GM18526 (cell line): Measurements from ENCODE around the gene SCARB1.

Source experiments
- POLR2A ChIP-seq: IDR thresholded peaks from 3 replicates; pipeline ENCODE4 v1.6.1; 2011; ENCODE audit not compliant: insufficient read length; ENCODE audit errors: extremely low read depth

SCARB1 gene

GRCh38 chr12:124837958-124838803, 25.5 kb downstream of the SCARB1 start:
- TF ChIP-seq POLR2A, result no peak

- TF ChIP-seq POLR2A, result no peak
Measured at GRCh38 chr12:124837249-124837897, 26.3 kb downstream of the SCARB1 start.

- TF ChIP-seq POLR2A, result no peak
Measured at GRCh38 chr12:124836759-124837158, 26.9 kb downstream of the SCARB1 start.

GRCh38 chr12:124835656-124836410, 27.8 kb downstream of the SCARB1 start:
- TF ChIP-seq POLR2A, result no peak

- TF ChIP-seq POLR2A, result no peak
Measured at GRCh38 chr12:124834822-124835221, 28.8 kb downstream of the SCARB1 start.

GRCh38 chr12:124833693-124834122, 30.0 kb downstream of the SCARB1 start:
- TF ChIP-seq POLR2A, result no peak

- no peak for TF ChIP-seq POLR2A
Measured at GRCh38 chr12:124832856-124833255, 30.8 kb downstream of the SCARB1 start.

- TF ChIP-seq POLR2A, result no peak
Measured at GRCh38 chr12:124831590-124831989, 32.1 kb downstream of the SCARB1 start.

GRCh38 chr12:124830306-124830705, 33.4 kb downstream of the SCARB1 start:
- TF ChIP-seq POLR2A, result no peak

GRCh38 chr12:124829708-124830304, 33.9 kb downstream of the SCARB1 start:
- no peak for TF ChIP-seq POLR2A

GRCh38 chr12:124829008-124829707, 34.5 kb downstream of the SCARB1 start:
- no peak for TF ChIP-seq POLR2A

- TF ChIP-seq POLR2A, result no peak
Measured at GRCh38 chr12:124828264-124829007, 35.2 kb downstream of the SCARB1 start.

- TF ChIP-seq POLR2A, result no peak
Measured at GRCh38 chr12:124827588-124828184, 36.0 kb downstream of the SCARB1 start.

- TF ChIP-seq POLR2A, result no peak
Measured at GRCh38 chr12:124824195-124824594, 39.5 kb downstream of the SCARB1 start.
